Right renal cortex interstitium (tissue), 3 donors: ENCODE results near the gene CRTAP. TPM values are rescaled to one million over a fixed set of nuclear protein-coding genes. Genes with fewer than 3 reads are reported as not detected.
"Not testable (repeated sequence)": the region's sequence is repeated elsewhere in the genome, so short reads cannot be mapped to it uniquely, and the experiment has no call there.

Experiments used
- DNase-seq, 3 donors: peaks; one replicate each; pipeline ENCODE4 v3.0.0-alpha.2; 2013; ENCODE audit warnings: low read depth in 3 of 3, low spot score in 2 of 3
- polyA plus RNA-seq, 3 donors: library from polyadenylated mRNA; unstranded; fragments of 120-200 nt; gene quantifications; one replicate each; pipeline ENCODE4 v1.2.1, GENCODE V29; 2013; ENCODE audit not compliant: insufficient read length in 3 of 3

CRTAP gene
- 100 to 1,000 TPM; 172 to 191 (median 178) TPM for polyA plus RNA-seq

GRCh38 chr3:33113772-33114621 lies at the start of gene CRTAP:
TSS of gene CRTAP (plus strand) at chr3:33114014. CDS start at chr3:33114078, 64 bp downstream.
- DNase-seq = peak in 2 of 3 donors; percentile 75

GRCh38 chr3:33064929-33065328 lies 48.9 kb upstream of the CRTAP start:
- DNase-seq = no peak

- no peak for DNase-seq
These were observed 46.3 kb upstream of the CRTAP start for GRCh38 chr3:33067484-33067883.

GRCh38 chr3:33069862-33070261 lies 44.0 kb upstream of the CRTAP start:
- DNase-seq = peak in 1 of 3 donors; percentile 13

GRCh38 chr3:33071181-33071580 lies 42.6 kb upstream of the CRTAP start:
- no peak for DNase-seq

- DNase-seq = no peak
These were observed 41.9 kb upstream of the CRTAP start for GRCh38 chr3:33071946-33072345.

- peak in 2 of 3 donors; percentile 41 to 50 for DNase-seq
These were observed 39.4 kb upstream of the CRTAP start for GRCh38 chr3:33074217-33075067.

- no peak for DNase-seq
These were observed 37.8 kb upstream of the CRTAP start for GRCh38 chr3:33075995-33076394.

- DNase-seq = no peak
These were observed 36.9 kb upstream of the CRTAP start for GRCh38 chr3:33076952-33077351.

- DNase-seq = no peak
These were observed 35.8 kb upstream of the CRTAP start for GRCh38 chr3:33077976-33078375.

GRCh38 chr3:33079813-33080212 lies 34.0 kb upstream of the CRTAP start:
- not testable (repeated sequence) for DNase-seq

GRCh38 chr3:33081812-33082211 lies 32.0 kb upstream of the CRTAP start:
- DNase-seq = no peak

- no peak for DNase-seq
These were observed 29.9 kb upstream of the CRTAP start for GRCh38 chr3:33083958-33084357.

- DNase-seq = no peak
These were observed 25.1 kb upstream of the CRTAP start for GRCh38 chr3:33088691-33089090.

- DNase-seq = no peak
These were observed 24.3 kb upstream of the CRTAP start for GRCh38 chr3:33089515-33089914.

- no peak for DNase-seq
These were observed 22.1 kb upstream of the CRTAP start for GRCh38 chr3:33091746-33092145.

- DNase-seq = no peak
These were observed 21.1 kb upstream of the CRTAP start for GRCh38 chr3:33092496-33093254.

- no peak for DNase-seq
These were observed 20.0 kb upstream of the CRTAP start for GRCh38 chr3:33093847-33094246.

GRCh38 chr3:33095436-33095835 lies 18.4 kb upstream of the CRTAP start:
- no peak for DNase-seq

- DNase-seq = no peak
These were observed 17.5 kb upstream of the CRTAP start for GRCh38 chr3:33096093-33096868.
